UCSD-AML1 (cell line): Measurements from ENCODE around the gene B4GALNT2.
"Not testable (repeated sequence)": the region's sequence is repeated elsewhere in the genome, so short reads cannot be mapped to it uniquely, and the experiment has no call there.

Experiments used
- DNase-seq: peaks from one replicate; lab custom pipeline; 2025; ENCODE audit not compliant: unreplicated experiment; lab: John Stamatoyannopoulos, UW

The B4GALNT2 gene

GRCh38 chr17:49132699-49133364, at the start of gene B4GALNT2:
B4GALNT2 (plus strand) TSS chr17:49132769; CDS start chr17:49132793, 24 bp downstream.
- DNase-seq: no peak

- not testable (repeated sequence) for DNase-seq
Observed at GRCh38 chr17:49085046-49085445, 47.5 kb upstream of the B4GALNT2 start.

GRCh38 chr17:49085565-49086315, 46.8 kb upstream of the B4GALNT2 start:
- DNase-seq: no peak

GRCh38 chr17:49086316-49086605, 46.3 kb upstream of the B4GALNT2 start:
- DNase-seq: no peak

GRCh38 chr17:49086649-49087048, 45.9 kb upstream of the B4GALNT2 start:
- no peak for DNase-seq

- DNase-seq: no peak
Observed at GRCh38 chr17:49089094-49089493, 43.5 kb upstream of the B4GALNT2 start.

GRCh38 chr17:49090878-49091594, 41.5 kb upstream of the B4GALNT2 start:
- no peak for DNase-seq

GRCh38 chr17:49093131-49093530, 39.4 kb upstream of the B4GALNT2 start:
- DNase-seq: no peak

GRCh38 chr17:49100601-49101000, 32.0 kb upstream of the B4GALNT2 start:
- no peak for DNase-seq

GRCh38 chr17:49101054-49101534, 31.5 kb upstream of the B4GALNT2 start:
- no peak for DNase-seq

- DNase-seq: not testable (repeated sequence)
Observed at GRCh38 chr17:49103360-49103759, 29.2 kb upstream of the B4GALNT2 start.

GRCh38 chr17:49104511-49105074, 28.0 kb upstream of the B4GALNT2 start:
- DNase-seq: no peak

GRCh38 chr17:49106321-49107210, 26.0 kb upstream of the B4GALNT2 start:
- DNase-seq: no peak

GRCh38 chr17:49107211-49107557, 25.4 kb upstream of the B4GALNT2 start:
- no peak for DNase-seq

GRCh38 chr17:49108318-49108717, 24.3 kb upstream of the B4GALNT2 start:
- DNase-seq: no peak

GRCh38 chr17:49110509-49110908, 22.1 kb upstream of the B4GALNT2 start:
- DNase-seq: no peak

GRCh38 chr17:49111934-49112333, 20.6 kb upstream of the B4GALNT2 start:
- DNase-seq: no peak

GRCh38 chr17:49112936-49113335, 19.6 kb upstream of the B4GALNT2 start:
- DNase-seq: no peak

- DNase-seq: no peak
Observed at GRCh38 chr17:49114703-49115102, 17.9 kb upstream of the B4GALNT2 start.

GRCh38 chr17:49117587-49118230, 14.9 kb upstream of the B4GALNT2 start:
- DNase-seq: no peak
